Raji (cell line): ENCODE data around the gene PPFIBP1.

Experiments
- POLR2A ChIP-seq: IDR thresholded peaks from 2 replicates; pipeline ENCODE4 v1.6.1; 2011; ENCODE audit warnings: low read depth, low read length, control low read depth; ENCODE audit not compliant: insufficient read depth

The PPFIBP1 gene

GRCh38 chr12:27549236-27549800 is 25.3 kb downstream of the PPFIBP1 start:
- TF ChIP-seq POLR2A: no peak

DNA sequence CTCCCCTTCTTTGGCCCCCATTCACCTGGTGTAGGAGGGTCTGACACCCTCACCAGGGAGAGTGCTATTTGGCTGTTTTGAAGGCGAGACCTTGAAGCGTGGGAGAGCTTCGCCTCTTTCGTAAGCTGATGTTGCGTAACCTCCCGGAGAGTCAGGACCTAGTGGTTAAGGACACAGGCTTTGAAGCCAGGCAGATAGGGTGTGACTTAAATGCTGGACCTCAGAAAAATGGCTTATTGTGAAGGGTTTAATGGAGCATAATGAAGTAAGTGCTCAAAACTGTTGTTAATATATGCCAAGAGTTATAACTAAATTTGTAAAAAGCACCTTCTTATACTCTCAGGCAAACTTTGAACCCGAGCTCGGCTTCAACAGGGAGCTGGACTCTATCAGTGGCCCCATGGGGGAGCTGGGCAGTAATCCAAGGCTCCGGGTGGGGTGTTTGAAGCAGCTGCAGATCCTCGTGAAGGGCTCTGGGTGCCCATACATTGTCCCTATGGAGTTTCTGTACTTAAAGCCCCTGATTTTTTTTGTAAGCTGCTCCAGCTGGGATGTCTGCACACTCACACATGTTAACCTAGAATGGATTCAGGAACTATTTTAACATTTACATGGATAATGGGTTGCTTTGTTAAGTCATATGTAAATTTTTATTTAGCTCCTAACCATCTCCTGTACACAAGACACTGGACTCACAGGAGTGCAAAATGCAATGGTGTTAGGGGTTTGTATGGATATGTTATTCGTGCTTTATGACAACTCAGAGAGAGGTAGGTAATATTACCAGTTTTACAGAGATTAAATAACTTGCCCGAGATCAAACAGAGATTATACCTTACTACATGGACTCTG is 26.0 kb downstream of the PPFIBP1 start:
- TF ChIP-seq POLR2A: no peak

DNA sequence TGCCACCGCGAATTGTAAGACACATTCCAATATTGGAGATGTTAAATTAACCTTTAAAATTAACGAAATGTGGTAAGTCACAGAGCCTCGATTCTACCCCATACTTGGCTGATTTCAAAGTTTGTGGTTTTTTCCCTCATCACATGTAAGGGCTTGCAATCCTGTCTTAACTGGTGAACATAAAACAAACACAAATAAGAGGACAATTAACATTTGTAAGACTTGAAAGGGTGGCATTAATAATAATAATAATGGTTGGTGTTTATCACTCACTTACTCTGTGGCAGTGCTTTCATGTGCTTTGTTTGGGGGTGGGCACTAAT is 26.6 kb downstream of the PPFIBP1 start:
- no peak for TF ChIP-seq POLR2A

DNA sequence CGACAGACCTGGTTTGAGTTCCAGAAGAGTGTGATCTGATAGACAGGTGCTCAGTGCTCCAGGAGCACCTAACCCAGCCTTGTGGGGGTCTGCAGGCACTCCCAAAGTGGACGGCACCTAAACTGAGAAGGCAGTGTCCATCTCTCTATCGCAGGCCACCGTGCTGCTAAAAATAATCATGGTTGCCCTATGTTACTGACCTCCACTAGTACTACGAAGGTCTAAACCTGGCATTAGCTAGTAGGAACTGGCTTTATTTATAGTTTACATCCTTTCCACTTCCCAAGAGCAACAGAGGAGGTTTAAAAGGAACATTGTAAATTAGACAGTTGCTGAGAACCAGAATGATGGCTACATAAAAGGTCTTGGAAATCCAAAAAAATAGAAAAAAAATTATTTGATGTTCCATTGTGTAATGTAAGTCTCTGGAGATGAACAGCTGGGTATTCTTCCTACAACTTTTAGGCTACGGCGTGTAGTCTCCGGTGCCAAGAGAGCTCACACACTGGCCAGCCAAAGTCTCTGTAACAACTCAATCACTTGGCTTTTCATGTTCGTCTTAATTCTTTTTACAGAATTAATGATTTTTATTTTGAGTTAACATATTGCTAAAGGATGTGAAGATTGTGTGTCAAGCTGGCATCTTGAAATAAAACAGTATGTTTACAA is 27.3 kb downstream of the PPFIBP1 start:
- no peak for TF ChIP-seq POLR2A

DNA sequence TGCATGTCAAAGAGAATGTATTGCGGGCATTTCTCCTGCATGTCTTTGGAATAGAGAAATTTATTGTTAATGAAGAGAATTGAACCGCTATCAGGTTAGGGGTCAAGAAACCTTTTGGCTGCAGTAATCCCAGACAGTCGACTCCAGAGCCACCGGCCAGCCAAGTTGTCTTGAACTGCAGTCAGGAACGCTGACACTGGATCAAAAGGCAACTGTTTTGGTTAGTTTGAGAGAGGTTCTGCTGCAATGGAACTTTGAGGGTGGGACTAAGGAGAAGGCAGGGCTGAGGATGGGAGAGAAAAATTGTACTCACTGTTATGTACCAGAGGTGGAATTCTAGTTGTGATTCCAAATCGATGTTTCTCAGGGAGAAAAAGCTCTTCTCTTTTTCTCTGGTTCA is 28.2 kb downstream of the PPFIBP1 start:
- TF ChIP-seq POLR2A: no peak

- no peak for TF ChIP-seq POLR2A
Observed at GRCh38 chr12:27552886-27553560, 29.0 kb downstream of the PPFIBP1 start.

GRCh38 chr12:27553941-27554340 is 29.9 kb downstream of the PPFIBP1 start:
- TF ChIP-seq POLR2A: no peak

DNA sequence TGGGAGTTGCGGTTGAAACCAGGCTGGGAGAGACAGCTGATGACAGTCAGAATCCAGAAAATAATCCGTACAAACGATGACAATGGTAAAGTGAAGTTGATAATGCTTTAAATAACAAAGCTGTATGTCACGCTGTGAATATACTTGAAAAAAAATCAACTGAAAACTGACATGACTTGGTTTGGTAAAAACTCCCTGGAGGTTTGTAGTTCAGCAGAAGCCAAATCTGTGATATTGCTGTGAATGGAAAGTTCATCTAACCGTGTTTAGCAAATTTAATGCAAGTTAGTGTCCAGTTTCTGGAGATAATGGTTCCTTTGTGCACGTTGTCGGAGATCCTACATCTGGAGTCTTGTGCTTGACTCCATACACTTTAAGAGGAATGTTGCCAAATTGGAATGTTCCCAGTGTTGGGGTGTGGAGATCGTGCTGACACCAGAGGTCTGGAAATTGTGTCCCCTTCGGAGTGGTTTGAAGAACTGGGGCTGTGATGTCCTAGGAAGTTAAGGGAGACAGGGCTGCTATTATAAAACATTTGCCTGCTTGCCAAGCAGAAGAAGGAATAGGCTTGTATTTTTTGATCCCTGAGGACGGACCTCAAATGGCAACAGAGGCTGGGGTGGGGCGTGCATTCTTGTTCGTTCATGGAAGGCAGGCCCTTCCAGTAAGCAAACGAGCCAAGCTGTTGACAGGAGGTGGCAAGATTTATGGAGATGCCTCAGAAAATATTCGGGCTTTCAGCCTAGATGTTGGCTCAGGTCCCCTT is 30.6 kb downstream of the PPFIBP1 start:
- no peak for TF ChIP-seq POLR2A

- no peak for TF ChIP-seq POLR2A
Observed at GRCh38 chr12:27555361-27555760, 31.4 kb downstream of the PPFIBP1 start.

DNA sequence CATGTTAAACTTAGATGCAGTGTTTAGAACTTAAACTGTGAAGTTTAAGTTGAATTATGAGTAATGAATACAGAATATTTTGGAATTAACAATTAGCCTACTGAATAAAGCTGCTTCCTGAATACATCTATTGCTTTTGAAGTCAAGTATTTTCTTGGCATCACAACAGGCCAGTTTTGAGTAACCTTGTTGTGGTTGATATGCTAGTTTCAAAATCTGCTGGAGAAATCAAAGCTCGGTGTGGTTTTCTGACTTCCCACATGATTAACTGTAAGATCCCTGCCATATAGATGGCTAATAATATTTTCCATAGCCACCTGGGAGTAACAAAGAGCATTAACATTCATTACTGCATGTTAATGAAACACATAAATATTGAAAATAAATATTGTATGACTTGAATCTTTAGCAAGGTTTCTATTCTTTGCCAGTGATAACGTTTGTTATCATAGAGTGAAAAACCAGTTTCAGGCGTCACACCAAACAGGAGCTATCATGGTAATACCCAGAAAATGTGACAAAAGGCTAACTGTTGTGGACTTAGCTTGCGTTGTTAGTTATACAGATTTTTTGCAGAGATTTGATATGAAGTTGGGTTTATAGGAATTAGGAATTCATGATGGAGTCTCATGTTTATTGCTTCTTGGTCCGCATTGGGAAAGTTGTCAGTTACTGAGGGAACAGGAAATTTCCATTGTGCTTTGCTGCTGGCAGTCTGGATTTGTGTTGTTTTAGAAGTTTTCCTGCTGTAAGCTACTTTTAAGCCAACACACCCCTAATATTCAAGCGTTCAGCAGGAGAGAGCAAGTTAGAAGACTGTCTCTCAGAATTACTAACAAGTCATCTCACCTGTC is 32.1 kb downstream of the PPFIBP1 start:
- no peak for TF ChIP-seq POLR2A

- TF ChIP-seq POLR2A: no peak
Observed at GRCh38 chr12:27560126-27560525, 36.1 kb downstream of the PPFIBP1 start.

- TF ChIP-seq POLR2A: no peak
Observed at GRCh38 chr12:27561535-27562350, 37.7 kb downstream of the PPFIBP1 start.

DNA sequence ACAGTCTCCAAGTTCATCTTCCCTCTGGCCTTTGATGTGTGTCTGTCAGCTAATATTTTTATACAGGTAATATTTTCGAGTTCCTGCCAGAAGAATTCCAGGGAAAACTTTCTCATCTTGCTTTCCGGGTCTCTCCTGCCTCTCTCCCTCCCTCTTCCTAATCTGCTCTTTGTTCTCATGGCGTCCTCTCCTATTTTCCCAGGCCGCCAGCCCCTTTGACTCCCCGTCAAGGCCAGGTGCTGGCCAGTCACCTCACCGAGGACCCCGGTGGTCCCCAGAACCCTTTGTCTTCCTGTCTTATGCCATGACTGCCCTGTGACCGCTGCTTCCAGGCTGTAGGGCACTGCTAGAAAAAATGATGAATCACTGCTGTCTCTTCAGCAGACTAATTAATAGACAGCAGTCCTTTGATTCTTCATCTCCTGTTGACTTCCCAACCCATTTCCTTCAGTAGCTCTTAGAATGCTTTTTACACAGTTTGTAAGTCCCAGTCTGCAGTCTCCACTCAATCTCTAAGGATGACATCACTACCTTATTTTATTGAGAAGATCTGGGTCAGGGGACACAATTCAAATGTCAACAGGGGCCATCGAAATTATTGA is 40.7 kb downstream of the PPFIBP1 start:
- TF ChIP-seq POLR2A: no peak

GRCh38 chr12:27566159-27566558 is 42.2 kb downstream of the PPFIBP1 start:
- no peak for TF ChIP-seq POLR2A
